ENCODE data around the gene TOP1.

TOP1 gene

DNA sequence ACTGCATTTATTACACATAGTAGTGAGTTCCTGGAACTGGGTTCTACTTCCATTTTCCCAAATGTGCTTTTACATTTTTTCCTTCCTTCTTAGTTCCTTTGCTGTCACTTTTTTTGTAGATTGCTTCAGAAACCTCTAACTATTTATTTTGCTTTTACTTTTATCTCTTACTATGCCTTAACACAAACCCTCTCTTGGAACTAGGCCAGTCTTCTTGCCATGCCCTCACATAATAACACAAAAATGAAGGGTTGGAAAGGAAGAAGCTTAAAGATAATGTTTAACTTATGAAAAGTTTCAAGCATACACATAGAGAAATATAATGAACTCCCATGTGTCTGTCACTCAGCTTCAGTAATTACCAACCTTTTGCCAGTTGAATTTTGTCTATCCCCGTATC, 27.1 kb downstream of the TOP1 start:
- no peak overlapping the region for H2AFZ ChIP-seq (ENCODE audit: low read length)
- no peaks in the 10 kb centered on the region for H3F3A ChIP-seq (ENCODE audit: insufficient read depth, low read length)
- H3K36me3 ChIP-seq (replicated peaks; ENCODE audit: insufficient read depth, low read length), result no peaks in the 10 kb centered on the region
- no peak overlapping the region for H3K4me2 ChIP-seq (ENCODE audit: low read depth, low read length)
- H3K27ac ChIP-seq (ENCODE audit: low read length), result no peak overlapping the region
- H3K79me2 ChIP-seq (ENCODE audit: low read length), result peaks cover 99% of the 10 kb centered on the region
- no peak for DNase-seq
- no peaks in the 10 kb centered on the region for H3K27me3 ChIP-seq (replicated peaks; ENCODE audit: insufficient read depth, low read length)
- TF ChIP-seq EZH2 (optimal IDR thresholded peaks at IDR 0.05; ENCODE audit: low read depth, low read length), result no peak
- TF ChIP-seq EZH2phosphoT487 (IDR thresholded peaks at IDR 0.05; ENCODE audit: low read length), result no peak
- TF ChIP-seq CTCF (IDR thresholded peaks at IDR 0.05; ENCODE audit: low read length), result no peak
- H3K4me1 ChIP-seq (ENCODE audit: low read length), result peaks cover 10% of the 10 kb centered on the region
- H3K9ac ChIP-seq (ENCODE audit: low read length), result no peak overlapping the region
- H3K9me2 ChIP-seq (replicated peaks; ENCODE audit: insufficient read depth, low read length), result no peaks in the 10 kb centered on the region
- no peak overlapping the region for H3K4me3 ChIP-seq (ENCODE audit: low read length)
- peaks cover 15% of the 10 kb centered on the region for H4K20me1 ChIP-seq (ENCODE audit: insufficient read depth, low read length)
- no peaks in the 10 kb centered on the region for H3K9me3 ChIP-seq (replicated peaks; ENCODE audit: insufficient read depth, low read length)

DNA sequence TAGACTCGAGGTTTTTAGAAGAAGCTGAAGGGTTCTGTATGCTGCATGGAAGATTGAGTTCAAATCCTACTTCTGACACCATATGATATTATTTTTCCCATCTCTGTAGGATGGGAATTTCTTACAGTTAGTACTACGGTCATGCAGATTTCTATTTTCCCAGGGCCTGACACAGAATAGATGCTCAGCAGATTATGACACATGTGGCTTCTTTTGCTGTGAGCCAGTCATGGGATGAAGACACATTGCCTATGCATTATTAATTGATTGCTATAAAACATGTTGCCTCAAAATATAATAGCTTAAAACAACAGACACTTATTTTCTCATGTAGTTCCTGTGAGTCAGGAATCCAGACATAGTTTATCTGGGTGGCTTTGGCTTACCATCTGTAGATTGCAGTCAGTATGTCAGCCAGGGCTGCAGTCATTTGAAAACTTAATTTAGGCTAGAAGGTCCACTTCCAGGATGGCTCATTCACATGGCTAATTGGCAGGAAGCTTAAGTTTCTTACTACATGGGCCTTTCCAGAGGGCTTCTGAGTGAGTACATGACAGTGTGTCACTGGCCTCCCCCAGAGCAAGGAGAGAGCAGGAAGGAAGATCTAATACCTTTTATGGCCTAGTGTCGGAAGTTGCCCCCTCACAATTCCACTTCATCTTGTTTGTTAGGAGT, 29.5 kb downstream of the TOP1 start:
- no peaks in the 10 kb centered on the region for H3K9me2 ChIP-seq (replicated peaks; ENCODE audit: insufficient read depth, low read length)
- DNase-seq, result no peak
- no peak overlapping the region for H3K27ac ChIP-seq (ENCODE audit: low read length)
- H4K20me1 ChIP-seq (ENCODE audit: insufficient read depth, low read length), result peaks cover 19% of the 10 kb centered on the region; the same call in 1 of the 2 replicates
- no peaks in the 10 kb centered on the region for H3K9me3 ChIP-seq (replicated peaks; ENCODE audit: insufficient read depth, low read length)
- peaks cover 9% of the 10 kb centered on the region; the same call in 1 of the 2 replicates for H3K36me3 ChIP-seq (replicated peaks; ENCODE audit: insufficient read depth, low read length)
- no peak overlapping the region for H3K4me3 ChIP-seq (ENCODE audit: low read length)
- no peak overlapping the region for H3K4me2 ChIP-seq (ENCODE audit: low read depth, low read length)
- H3K27me3 ChIP-seq (replicated peaks; ENCODE audit: insufficient read depth, low read length), result no peaks in the 10 kb centered on the region
- H3K9ac ChIP-seq (ENCODE audit: low read length), result no peak overlapping the region
- H3K79me2 ChIP-seq (ENCODE audit: low read length), result peaks cover 99% of the 10 kb centered on the region
- H2AFZ ChIP-seq (ENCODE audit: low read length), result no peak overlapping the region
- H3K4me1 ChIP-seq (ENCODE audit: low read length), result peaks cover 8% of the 10 kb centered on the region
- TF ChIP-seq CTCF (IDR thresholded peaks at IDR 0.05; ENCODE audit: low read length) (no peak), EZH2phosphoT487 (IDR thresholded peaks at IDR 0.05; ENCODE audit: low read length) (no peak), EZH2 (optimal IDR thresholded peaks at IDR 0.05; ENCODE audit: low read depth, low read length) (no peak)
- peaks cover 8% of the 10 kb centered on the region; the same call in 1 of the 2 replicates for H3F3A ChIP-seq (ENCODE audit: insufficient read depth, low read length)

- Histone ChIP-seq H3K4me1 (ENCODE audit: low read length) (peaks cover 12% of the 10 kb centered on the region), H3K36me3 (replicated peaks; ENCODE audit: insufficient read depth, low read length) (peaks cover 11% of the 10 kb centered on the region; the same call in 1 of the 2 replicates), H3K27me3 (replicated peaks; ENCODE audit: insufficient read depth, low read length) (no peaks in the 10 kb centered on the region), H4K20me1 (ENCODE audit: insufficient read depth, low read length) (peaks cover 16% of the 10 kb centered on the region; the same call in 1 of the 2 replicates), H2AFZ (ENCODE audit: low read length) (no peak overlapping the region), H3K9me2 (replicated peaks; ENCODE audit: insufficient read depth, low read length) (no peaks in the 10 kb centered on the region), H3F3A (ENCODE audit: insufficient read depth, low read length) (peaks cover 9% of the 10 kb centered on the region; the same call in 1 of the 2 replicates), H3K9ac (ENCODE audit: low read length) (no peak overlapping the region), H3K4me3 (ENCODE audit: low read length) (no peak overlapping the region), H3K4me2 (ENCODE audit: low read depth, low read length) (no peak overlapping the region), H3K27ac (ENCODE audit: low read length) (no peak overlapping the region), H3K79me2 (ENCODE audit: low read length) (peaks cover 99% of the 10 kb centered on the region), H3K9me3 (replicated peaks; ENCODE audit: insufficient read depth, low read length) (no peaks in the 10 kb centered on the region)
- no peak for DNase-seq
- TF ChIP-seq EZH2 (optimal IDR thresholded peaks at IDR 0.05; ENCODE audit: low read depth, low read length), result no peak
- no peak for TF ChIP-seq CTCF (IDR thresholded peaks at IDR 0.05; ENCODE audit: low read length)
- no peak for TF ChIP-seq EZH2phosphoT487 (IDR thresholded peaks at IDR 0.05; ENCODE audit: low read length)
Observed at GRCh38 chr20:41058674-41059635, 30.3 kb downstream of the TOP1 start.
